NCI-H510A treated with DMSO at 0.1 percent for 48 hours (cell line): ENCODE results near the gene TLCD3B.

ENCODE experiments used
- DNase-seq: peaks from one replicate; lab custom pipeline; 2025; lab: John Stamatoyannopoulos, UW

The TLCD3B gene

GRCh38 chr16:30030841-30031413 lies at the start of gene TLCD3B:
TLCD3B (minus strand) TSS chr16:30031271; CDS start chr16:30030527, 744 bp downstream.
- DNase-seq = peak; percentile 71

- DNase-seq = no peak
Measured at GRCh38 chr16:30079480-30079879, 48.4 kb upstream of the TLCD3B start.

GRCh38 chr16:30078744-30079143 lies 47.7 kb upstream of the TLCD3B start:
- DNase-seq = no peak

- DNase-seq = no peak
Measured at GRCh38 chr16:30077656-30078055, 46.6 kb upstream of the TLCD3B start.

GRCh38 chr16:30076276-30076791 lies 45.3 kb upstream of the TLCD3B start:
- DNase-seq = no peak

GRCh38 chr16:30075503-30076275 lies 44.6 kb upstream of the TLCD3B start, which contains the start of gene PPP4C:
PPP4C (plus strand) TSS chr16:30075994; CDS start chr16:30076378, 384 bp downstream.
- DNase-seq = peak; percentile 93

GRCh38 chr16:30070490-30070889 lies 39.4 kb upstream of the TLCD3B start:
- DNase-seq = no peak

GRCh38 chr16:30069611-30070462 lies 38.8 kb upstream of the TLCD3B start:
- no peak for DNase-seq

GRCh38 chr16:30068750-30069610 lies 37.9 kb upstream of the TLCD3B start:
- DNase-seq = no peak

GRCh38 chr16:30068333-30068732 lies 37.3 kb upstream of the TLCD3B start:
- DNase-seq = no peak

- no peak for DNase-seq
Measured at GRCh38 chr16:30067584-30067916, 36.5 kb upstream of the TLCD3B start.

GRCh38 chr16:30066761-30067583 lies 35.9 kb upstream of the TLCD3B start:
- DNase-seq = no peak

GRCh38 chr16:30065943-30066760 lies 35.1 kb upstream of the TLCD3B start:
- no peak for DNase-seq

- DNase-seq = peak; percentile 98
Measured at GRCh38 chr16:30065102-30065942, 34.3 kb upstream of the TLCD3B start, which contains the start of gene ALDOA. ALDOA (plus strand) TSS chr16:30065760; CDS start chr16:30066898, 1,138 bp downstream.

- DNase-seq = no peak
Measured at GRCh38 chr16:30064729-30065101, 33.6 kb upstream of the TLCD3B start.

- peak; percentile 95 for DNase-seq
Measured at GRCh38 chr16:30063893-30064728, 33.0 kb upstream of the TLCD3B start.

GRCh38 chr16:30063278-30063892 lies 32.3 kb upstream of the TLCD3B start:
- no peak for DNase-seq
